Fibroblast of pulmonary artery (primary cell): ENCODE measurements around the gene BMP5.

Experiments used
- DNase-seq: peaks from one replicate; pipeline ENCODE4 v3.0.0-alpha.2; 2010; ENCODE audit warnings: low read depth
- H3K4me3 ChIP-seq: replicated peaks from 2 replicates; pipeline ENCODE4 v1.5.1; 2011; ENCODE audit warnings: low read depth, mild to moderate bottlenecking, control low read depth, low read length, moderate library complexity
- CTCF ChIP-seq: IDR thresholded peaks from 2 replicates; pipeline ENCODE4 v1.5.1; 2011; ENCODE audit warnings: mild to moderate bottlenecking, control low read depth, low read length, inconsistent platforms; ENCODE audit errors: missing control alignments

BMP5 gene

GRCh38 chr6:55874316-55874715 lies 1.1 kb downstream of the BMP5 start:
- no peak for DNase-seq
- H3K4me3 ChIP-seq: no peak overlapping the region
- no peak for TF ChIP-seq CTCF

DNA sequence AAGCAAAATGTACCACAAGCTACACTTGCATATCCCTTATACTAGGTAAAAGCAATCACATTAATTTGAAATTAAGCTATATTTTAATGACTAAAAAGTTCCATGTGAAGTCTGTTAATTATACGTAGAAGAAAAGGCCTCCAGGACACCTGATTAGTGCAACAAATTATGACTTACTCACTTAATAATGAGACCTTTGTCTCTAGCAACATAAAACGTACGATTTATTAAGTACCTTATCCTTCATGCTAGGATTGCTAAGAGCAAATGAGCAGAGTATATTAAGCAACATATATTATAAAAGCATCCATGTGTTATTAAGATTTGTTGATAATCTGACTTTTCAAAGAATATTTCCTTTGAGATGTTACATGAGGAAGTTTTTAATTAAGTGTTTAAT lies 2.5 kb downstream of the BMP5 start:
- TF ChIP-seq CTCF: no peak
- no peak overlapping the region for H3K4me3 ChIP-seq
- no peak for DNase-seq

DNA sequence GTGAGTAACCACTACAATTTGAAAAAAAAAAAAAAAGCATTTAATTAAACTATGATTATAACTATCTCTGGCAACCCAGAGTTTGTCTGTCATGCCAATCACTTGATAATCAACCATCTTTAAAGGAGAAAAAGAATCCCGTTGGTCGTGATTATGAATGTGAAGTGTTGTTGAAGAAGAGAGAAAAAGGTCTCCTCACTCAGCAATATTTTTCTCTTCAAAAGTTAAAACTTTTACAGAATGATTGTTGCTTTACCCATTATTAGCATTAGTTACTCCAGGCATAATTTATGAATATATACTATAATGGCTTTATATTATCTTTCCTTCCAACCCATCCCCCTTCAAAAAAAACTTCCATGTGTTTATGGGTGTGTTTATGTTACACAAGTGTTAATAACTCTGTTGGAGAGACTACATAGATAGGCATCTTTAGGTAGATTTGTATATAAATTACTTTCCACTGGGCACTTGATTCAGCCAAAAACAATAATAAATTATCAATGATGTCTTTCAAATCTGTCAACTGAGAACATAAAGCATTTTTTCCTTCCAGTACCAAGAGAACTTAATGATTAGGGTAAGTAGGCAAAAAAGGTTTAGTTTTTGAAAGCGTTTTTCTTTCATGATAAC lies 5.1 kb downstream of the BMP5 start:
- no peak overlapping the region for H3K4me3 ChIP-seq
- TF ChIP-seq CTCF: no peak
- DNase-seq: no peak

GRCh38 chr6:55869674-55870073 lies 5.7 kb downstream of the BMP5 start:
- TF ChIP-seq CTCF: no peak
- no peak overlapping the region for H3K4me3 ChIP-seq
- DNase-seq: no peak

- TF ChIP-seq CTCF: no peak
- no peak for DNase-seq
- H3K4me3 ChIP-seq: no peak overlapping the region
Measured at GRCh38 chr6:55868771-55869479, 6.5 kb downstream of the BMP5 start.

DNA sequence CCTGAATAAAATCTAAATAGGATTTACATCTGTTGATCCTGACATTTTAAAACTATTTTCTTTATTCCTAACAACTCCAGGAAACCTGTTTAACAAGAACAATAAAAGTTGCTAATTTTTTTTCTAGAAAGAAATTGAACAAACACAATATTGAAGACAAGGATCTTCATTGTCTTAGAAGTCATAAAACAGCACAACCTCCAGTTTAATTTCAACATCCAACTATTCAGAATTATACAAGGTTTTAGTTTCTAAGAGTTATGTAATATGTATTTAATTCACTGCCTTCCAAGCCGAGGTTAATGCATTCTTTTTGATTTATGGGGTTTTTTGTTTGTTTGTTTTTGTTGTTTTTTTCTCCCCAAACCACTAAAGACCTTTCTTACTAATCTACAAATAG lies 7.2 kb downstream of the BMP5 start:
- no peak for DNase-seq
- H3K4me3 ChIP-seq: no peak overlapping the region
- no peak for TF ChIP-seq CTCF

GRCh38 chr6:55866128-55866527 lies 9.3 kb downstream of the BMP5 start:
- no peak for TF ChIP-seq CTCF
- no peak for DNase-seq
- no peak overlapping the region for H3K4me3 ChIP-seq
